Hepatocyte (in vitro differentiated cells): ENCODE data around the gene KIFAP3. TPM values are rescaled to one million over a fixed set of nuclear protein-coding genes. Genes with fewer than 3 reads are reported as not detected.

Experiments used
- DNase-seq: peaks from one replicate; pipeline ENCODE4 v3.0.0-alpha.2; 2016; ENCODE audit warnings: low spot score
- H2AFZ ChIP-seq: fragments of 200-600 bp; sonication (generic); 2 replicates; pipeline ENCODE4 v1.6.0; 2016; ENCODE audit warnings: antibody characterized with exemption, mild to moderate bottlenecking
- H3K27ac ChIP-seq: fragments of 200-600 bp; sonication (generic); 2 replicates; pipeline ENCODE4 v1.5.1; 2016; ENCODE audit warnings: mild to moderate bottlenecking
- H3K27me3 ChIP-seq: fragments of 200-600 bp; sonication (generic); 2 replicates; pipeline ENCODE4 v1.6.1; 2016
- H3K36me3 ChIP-seq: fragments of 200-600 bp; sonication (generic); replicated peaks from 2 replicates; pipeline ENCODE4 v1.5.1; 2016; ENCODE audit warnings: low read depth; ENCODE audit not compliant: insufficient read depth
- H3K4me1 ChIP-seq: fragments of 200-600 bp; sonication (generic); 2 replicates; pipeline ENCODE4 v1.5.1; 2016; ENCODE audit warnings: mild to moderate bottlenecking, moderate library complexity; ENCODE audit not compliant: insufficient read depth
- H3K4me2 ChIP-seq: fragments of 200-600 bp; sonication (generic); 2 replicates; pipeline ENCODE4 v1.6.0; 2016
- H3K4me3 ChIP-seq: fragments of 200-600 bp; sonication (generic); 2 replicates; pipeline ENCODE4 v1.5.1; 2016; ENCODE audit warnings: mild to moderate bottlenecking
- H3K79me2 ChIP-seq: fragments of 200-600 bp; sonication (generic); 2 replicates; pipeline ENCODE4 v1.6.0; 2017; ENCODE audit warnings: mild to moderate bottlenecking
- H3K9me2 ChIP-seq: fragments of 200-600 bp; sonication (generic); replicated peaks from 2 replicates; pipeline ENCODE4 v1.6.0; 2017; ENCODE audit warnings: mild to moderate bottlenecking; ENCODE audit not compliant: insufficient read depth
- H3K9me3 ChIP-seq: fragments of 200-600 bp; sonication (generic); 2 replicates; pipeline ENCODE4 v1.5.1; 2016; ENCODE audit warnings: low read depth, mild to moderate bottlenecking
- H4K20me1 ChIP-seq: fragments of 200-600 bp; sonication (generic); 2 replicates; pipeline ENCODE4 v1.6.0; 2016; ENCODE audit warnings: mild to moderate bottlenecking; ENCODE audit not compliant: insufficient read depth, poor library complexity, severe bottlenecking
- EZH2 ChIP-seq: fragments of 200-600 bp; sonication (generic); IDR thresholded peaks from 2 replicates; pipeline ENCODE4 v1.6.1; 2016; ENCODE audit warnings: antibody characterized with exemption, mild to moderate bottlenecking, borderline replicate concordance
- EZH2phosphoT487 ChIP-seq: fragments of 200-600 bp; sonication (generic); IDR thresholded peaks from one replicate; pipeline ENCODE4 v1.6.1; 2018; ENCODE audit warnings: antibody characterized with exemption, mild to moderate bottlenecking, low read depth, moderate library complexity; ENCODE audit not compliant: unreplicated experiment, severe bottlenecking
- WGBS: methylation state at CpG from one replicate; pipeline ENCODE4 v1.1.6; 2016; ENCODE audit warnings: low lambda C conversion rate; ENCODE audit errors: missing lambda C conversion rate; 5-methylcytosine and 5-hydroxymethylcytosine counted together
- polyA plus RNA-seq: library from polyadenylated mRNA; unstranded; fragments of >200 nt; fragmentation: Nextera tagmentation; extraction: Ambion mirVana; gene quantifications from 2 replicates; pipeline ENCODE4 v1.2.1, GENCODE V29; 2016
- total RNA-seq: library from RNA; depleted of rRNA; stranded (reverse); fragments of >200 nt; gene quantifications from 2 replicates; pipeline ENCODE4 v1.2.3, GENCODE V29; 2014
- TF ChIP-seq, protein P1 (sequence below): fragments of 200-600 bp; sonication (generic); IDR thresholded peaks from 2 replicates; pipeline ENCODE4 v1.5.1; 2016; ENCODE audit warnings: antibody characterized with exemption, mild to moderate bottlenecking; ENCODE audit not compliant: poor library complexity

Gene KIFAP3
- total and polyA plus RNA-seq, 2 experiments from 2014 or later = 15.4 to 28.2 TPM

GRCh38 chr1:169892927-169893644, 181.4 kb downstream of the KIFAP3 start:
- Histone ChIP-seq H3K9me3 (no peaks in the 10 kb centered on the region), H3K4me2 (peak overlapping the region; percentile 83), H2AFZ (peak overlapping the region; percentile 88), H3K27me3 (no peaks in the 10 kb centered on the region), H4K20me1 (no peaks in the 10 kb centered on the region), H3K36me3 (no peaks in the 10 kb centered on the region), H3K79me2 (peaks cover 48% of the 10 kb centered on the region), H3K4me3 (peak overlapping the region; percentile 67), H3K9me2 (no peaks in the 10 kb centered on the region), H3K4me1 (peaks cover 23% of the 10 kb centered on the region), H3K27ac (peak overlapping the region; percentile 92)
- WGBS = 2% methylated on average over 44 of the region's 51 CpGs
- TF ChIP-seq EZH2phosphoT487 (no peak), EZH2 (no peak)
- TF ChIP-seq, protein P1, sequence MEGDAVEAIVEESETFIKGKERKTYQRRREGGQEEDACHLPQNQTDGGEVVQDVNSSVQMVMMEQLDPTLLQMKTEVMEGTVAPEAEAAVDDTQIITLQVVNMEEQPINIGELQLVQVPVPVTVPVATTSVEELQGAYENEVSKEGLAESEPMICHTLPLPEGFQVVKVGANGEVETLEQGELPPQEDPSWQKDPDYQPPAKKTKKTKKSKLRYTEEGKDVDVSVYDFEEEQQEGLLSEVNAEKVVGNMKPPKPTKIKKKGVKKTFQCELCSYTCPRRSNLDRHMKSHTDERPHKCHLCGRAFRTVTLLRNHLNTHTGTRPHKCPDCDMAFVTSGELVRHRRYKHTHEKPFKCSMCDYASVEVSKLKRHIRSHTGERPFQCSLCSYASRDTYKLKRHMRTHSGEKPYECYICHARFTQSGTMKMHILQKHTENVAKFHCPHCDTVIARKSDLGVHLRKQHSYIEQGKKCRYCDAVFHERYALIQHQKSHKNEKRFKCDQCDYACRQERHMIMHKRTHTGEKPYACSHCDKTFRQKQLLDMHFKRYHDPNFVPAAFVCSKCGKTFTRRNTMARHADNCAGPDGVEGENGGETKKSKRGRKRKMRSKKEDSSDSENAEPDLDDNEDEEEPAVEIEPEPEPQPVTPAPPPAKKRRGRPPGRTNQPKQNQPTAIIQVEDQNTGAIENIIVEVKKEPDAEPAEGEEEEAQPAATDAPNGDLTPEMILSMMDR = no peak
- peak; percentile 23 for DNase-seq

- Histone ChIP-seq H2AFZ (no peak overlapping the region), H3K4me3 (peak overlapping the region; percentile 67), H3K79me2 (peaks cover 54% of the 10 kb centered on the region), H3K27me3 (no peaks in the 10 kb centered on the region), H3K9me3 (no peaks in the 10 kb centered on the region), H3K27ac (peak overlapping the region; percentile 92), H4K20me1 (no peaks in the 10 kb centered on the region), H3K36me3 (no peaks in the 10 kb centered on the region), H3K4me1 (peaks cover 23% of the 10 kb centered on the region), H3K9me2 (no peaks in the 10 kb centered on the region), H3K4me2 (peak overlapping the region; percentile 83)
- 61% methylated on average over 8 of the region's 8 CpGs for WGBS
- no peak for DNase-seq
- no peak for TF ChIP-seq EZH2phosphoT487
- TF ChIP-seq, protein P1 = no peak
Observed at GRCh38 chr1:169892176-169892926, 182.1 kb downstream of the KIFAP3 start.

DNA sequence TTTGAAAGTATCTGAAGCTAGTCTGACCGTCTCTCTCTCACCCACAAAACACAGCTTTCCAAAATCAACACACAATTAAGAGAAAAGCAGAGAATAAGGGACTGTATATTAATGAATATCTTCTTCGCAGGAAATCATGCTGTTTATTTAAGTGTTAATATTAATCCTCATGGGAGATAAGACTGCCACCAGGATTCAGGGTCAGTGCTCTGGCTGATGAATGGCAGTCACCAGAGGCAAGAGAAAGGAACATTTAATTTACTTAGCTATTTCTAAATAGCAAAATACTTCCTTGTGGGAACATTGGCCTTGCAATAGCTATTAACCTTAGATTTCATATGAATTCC, 183.0 kb downstream of the KIFAP3 start:
- H2AFZ ChIP-seq = no peak overlapping the region
- peak overlapping the region; percentile 83 for H3K4me2 ChIP-seq
- DNase-seq = no peak
- no peaks in the 10 kb centered on the region for H3K36me3 ChIP-seq
- peaks cover 62% of the 10 kb centered on the region for H3K79me2 ChIP-seq
- H3K27ac ChIP-seq = peak overlapping the region; percentile 92
- no peaks in the 10 kb centered on the region for H3K9me3 ChIP-seq
- no peaks in the 10 kb centered on the region for H3K27me3 ChIP-seq
- WGBS = 29% methylated on average over 2 of the region's 2 CpGs
- TF ChIP-seq, protein P1 = no peak
- TF ChIP-seq EZH2 = no peak
- no peak for TF ChIP-seq EZH2phosphoT487
- no peaks in the 10 kb centered on the region for H3K9me2 ChIP-seq
- H3K4me3 ChIP-seq = peak overlapping the region; percentile 2
- H4K20me1 ChIP-seq = no peaks in the 10 kb centered on the region
- peaks cover 23% of the 10 kb centered on the region for H3K4me1 ChIP-seq
